ENCODE measurements around the gene ESYT3.
"Not testable (repeated sequence)": the region's sequence is repeated elsewhere in the genome, so short reads cannot be mapped to it uniquely, and the experiment has no call there.

Gene ESYT3

DNA sequence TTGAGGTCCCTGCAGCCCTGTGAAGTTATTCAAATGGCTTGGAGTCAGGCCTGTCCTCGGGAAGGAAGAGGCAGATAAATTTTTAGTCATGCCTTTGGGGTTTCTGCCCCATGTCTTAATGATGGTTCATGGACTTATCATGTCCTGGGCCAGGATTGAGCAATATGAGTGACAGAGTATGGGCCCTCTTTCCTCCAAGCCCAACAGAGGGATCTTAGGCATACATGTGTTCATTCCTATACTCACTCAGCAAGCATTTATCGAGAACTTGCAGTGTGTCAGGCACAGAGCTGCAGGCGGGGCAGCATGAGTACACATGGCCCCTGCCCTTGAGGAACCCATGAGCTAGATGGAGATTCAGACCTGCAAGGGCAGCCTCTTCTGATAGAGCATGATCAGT lies 6.2 kb downstream of the ESYT3 start:
- no peak for FAIRE-seq
- DNase-seq (ENCODE audit: insufficient read length, low spot score): no peak

DNA sequence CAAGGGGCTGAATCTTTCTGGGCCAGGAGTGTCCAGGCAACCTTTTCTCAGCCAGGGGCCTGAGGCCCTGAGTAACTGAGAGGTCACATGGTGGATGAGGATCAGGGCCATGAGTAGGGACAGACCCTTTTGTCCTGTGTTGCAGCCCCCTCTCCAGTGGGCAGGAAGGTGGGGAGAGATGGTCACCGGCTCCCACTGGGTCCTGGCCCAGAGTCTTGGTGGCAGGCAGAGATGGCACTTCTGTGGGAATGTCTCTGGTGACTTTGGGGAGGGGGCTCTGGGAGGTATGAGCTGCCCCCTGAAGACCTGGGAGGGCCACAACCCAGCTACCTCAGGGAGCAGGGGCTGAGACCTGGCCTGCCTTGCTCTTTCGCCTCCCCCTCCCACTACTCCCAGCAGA lies 6.8 kb downstream of the ESYT3 start:
- no peak for DNase-seq (ENCODE audit: insufficient read length, low spot score)
- no peak for FAIRE-seq

DNA sequence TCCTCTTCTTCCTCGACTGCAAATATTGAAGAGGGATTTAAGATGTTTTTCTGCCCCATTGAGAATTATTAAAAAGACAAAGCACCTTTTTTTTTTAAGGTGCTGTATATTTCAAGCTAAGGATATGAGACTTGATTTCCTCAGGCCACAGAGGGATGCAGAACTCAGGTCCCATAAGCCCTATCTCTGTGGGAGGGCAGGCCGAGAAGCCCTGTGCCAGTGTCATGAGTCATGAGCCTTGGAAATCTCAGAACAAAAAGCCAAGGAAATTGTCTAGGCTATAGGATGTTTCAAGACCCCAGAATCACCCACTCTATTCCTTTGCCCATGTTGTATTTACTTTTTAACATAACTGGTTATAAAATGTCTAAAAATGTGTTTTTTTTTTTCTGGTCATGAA lies 7.3 kb downstream of the ESYT3 start:
- DNase-seq (ENCODE audit: insufficient read length, low spot score) (no peak), FAIRE-seq (no peak)

DNA sequence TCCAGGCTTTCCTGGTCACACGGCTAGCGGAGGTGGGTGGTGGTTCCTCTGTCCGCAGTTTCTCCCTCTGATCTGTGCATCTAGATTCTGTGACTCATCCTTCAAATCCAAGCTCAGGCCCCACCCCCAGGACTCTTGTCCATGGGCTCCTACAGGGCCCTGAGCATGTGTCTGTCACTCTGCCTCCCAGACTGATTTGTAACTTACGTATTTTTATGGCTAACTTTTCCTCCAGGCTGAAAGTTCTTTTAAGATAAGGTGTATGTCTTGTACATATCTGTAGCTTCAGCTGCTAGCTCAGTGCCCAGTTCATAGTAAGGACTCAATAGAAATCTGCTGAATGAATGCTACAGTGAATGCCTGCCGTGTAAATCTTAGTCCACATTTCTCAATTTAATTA lies 8.0 kb downstream of the ESYT3 start:
- DNase-seq (ENCODE audit: insufficient read length, low spot score) (no peak), FAIRE-seq (no peak)

DNA sequence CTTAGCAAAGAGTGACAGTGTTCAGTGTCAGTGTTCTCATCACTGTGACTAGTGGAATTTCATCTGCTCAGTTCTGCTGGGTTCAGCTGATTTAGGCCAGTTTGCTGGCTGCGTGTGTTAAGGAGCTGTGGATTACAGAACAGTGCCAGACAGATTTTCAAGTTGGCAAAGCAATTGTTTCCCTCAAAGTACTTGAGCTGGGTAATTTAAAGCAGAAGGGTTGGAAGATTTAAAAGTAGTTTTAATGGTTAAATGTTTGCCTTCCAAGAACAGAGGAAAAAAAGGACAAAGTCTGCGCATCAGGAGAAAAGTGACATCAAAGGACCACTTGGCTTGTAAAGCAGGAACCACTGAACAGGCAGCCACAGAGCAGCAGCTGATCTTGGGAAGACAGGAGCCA lies 8.7 kb downstream of the ESYT3 start:
- DNase-seq (ENCODE audit: insufficient read length, low spot score) (no peak), FAIRE-seq (no peak)

DNA sequence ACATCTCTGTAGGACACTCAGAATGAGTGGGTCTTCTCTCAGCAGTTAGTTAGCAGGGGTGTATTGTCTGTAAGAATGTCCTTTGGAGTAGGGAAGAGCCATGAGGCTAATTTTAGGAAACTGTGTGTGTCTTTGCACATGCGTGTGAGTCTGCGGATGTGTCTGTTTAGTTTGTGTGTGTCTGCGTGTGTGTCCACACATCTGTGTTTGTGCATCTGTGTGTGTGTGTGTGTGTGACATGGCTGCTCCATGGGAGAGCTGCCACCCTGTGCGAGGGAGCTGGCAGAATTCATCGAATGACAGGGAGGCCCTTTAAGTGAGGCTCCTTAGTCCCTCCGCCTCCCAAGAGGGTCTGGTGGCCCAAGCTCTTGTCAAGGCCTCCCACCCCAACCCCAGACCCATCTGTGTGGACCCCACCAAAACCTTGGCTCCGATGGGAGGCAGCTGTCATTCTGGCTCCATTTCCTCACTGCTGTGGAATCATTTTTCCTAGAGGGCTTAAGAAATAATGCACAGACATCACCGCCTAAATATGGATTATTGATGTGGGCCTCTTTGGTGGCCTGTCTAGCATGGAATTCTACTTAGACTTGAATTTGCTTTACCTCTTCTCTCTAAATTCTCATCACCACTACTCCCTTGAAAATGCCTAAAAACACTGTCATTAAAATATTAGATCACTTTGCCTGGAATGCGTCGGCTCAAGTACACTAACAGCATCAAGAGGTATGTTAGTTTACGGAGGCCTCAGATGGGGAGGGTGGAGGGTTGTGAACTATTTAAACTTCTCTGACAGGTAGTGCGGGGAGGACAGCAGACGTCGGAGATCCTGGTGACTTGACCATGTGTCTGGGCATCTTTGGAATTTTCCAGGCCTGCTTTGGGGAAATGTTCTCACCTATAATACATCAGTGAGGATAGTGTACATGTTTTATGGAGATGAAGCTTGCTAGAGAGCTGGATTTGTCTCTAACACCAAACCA lies 9.4 kb downstream of the ESYT3 start:
- FAIRE-seq: no peak

DNA sequence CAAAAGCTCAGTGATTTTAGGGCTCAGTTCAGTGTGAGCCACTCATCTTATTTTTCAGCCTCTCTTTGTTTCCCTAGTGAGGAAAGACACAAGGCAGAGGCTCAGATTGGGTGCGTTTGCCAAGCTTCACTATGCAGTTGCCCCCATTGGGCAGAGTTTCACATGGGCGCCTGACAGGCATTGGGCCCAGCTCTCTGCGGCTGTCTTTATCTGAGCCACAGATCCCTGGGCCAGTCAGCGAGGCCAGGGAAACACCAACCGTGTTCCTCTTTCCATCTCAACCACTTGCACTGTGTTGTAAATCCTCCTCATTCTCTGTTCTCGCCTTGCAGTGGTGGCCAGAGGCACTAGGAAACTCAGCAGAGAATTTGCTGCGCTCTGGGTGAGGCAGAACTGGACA lies 10.8 kb downstream of the ESYT3 start:
- FAIRE-seq (no peak), DNase-seq (ENCODE audit: insufficient read length, low spot score) (no peak)

More for the DNA sequence above, 9.4 kb downstream of the ESYT3 start:
- DNase-seq (ENCODE audit: insufficient read length, low spot score): no peak

DNA sequence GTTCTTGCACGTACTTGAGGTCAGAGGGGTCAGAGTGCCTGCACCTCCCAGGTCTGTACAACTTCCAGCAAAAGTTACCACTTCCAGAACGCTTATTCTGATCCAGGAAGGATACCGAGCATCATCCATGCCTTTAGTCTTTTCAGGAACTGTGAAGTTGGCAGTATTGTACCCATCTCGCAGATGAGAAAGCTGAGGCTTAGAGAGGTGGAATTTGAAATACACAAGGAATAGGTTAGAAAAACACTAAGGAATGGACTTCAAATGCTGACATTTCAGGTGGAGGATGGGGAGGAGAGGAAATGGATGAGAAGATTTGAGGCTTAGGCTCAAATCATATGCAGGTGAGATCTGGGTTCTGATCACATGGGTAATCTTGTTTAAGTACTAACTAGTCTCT lies 11.2 kb downstream of the ESYT3 start:
- FAIRE-seq (no peak), DNase-seq (ENCODE audit: insufficient read length, low spot score) (no peak)

DNA sequence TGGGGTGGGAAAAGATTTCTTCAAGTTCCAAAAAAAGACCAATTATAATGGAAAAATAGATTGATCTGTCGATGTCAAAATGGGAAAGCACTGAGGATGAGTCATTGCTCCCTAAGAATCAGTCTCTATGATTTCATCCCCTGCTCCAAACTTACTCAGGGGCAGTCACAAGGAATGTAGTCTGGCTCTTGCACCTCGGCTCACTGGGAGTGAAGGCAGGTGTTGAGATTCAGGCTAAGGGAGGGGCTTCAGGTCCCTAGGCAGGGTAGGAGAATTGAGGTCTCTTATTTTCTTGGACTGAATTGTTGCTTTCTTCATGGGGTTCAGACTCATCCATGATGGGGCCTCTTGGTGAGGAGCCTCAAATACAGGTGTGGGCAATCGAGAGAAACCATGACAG lies 14.2 kb downstream of the ESYT3 start:
- FAIRE-seq (no peak), DNase-seq (ENCODE audit: insufficient read length, low spot score) (no peak)

DNA sequence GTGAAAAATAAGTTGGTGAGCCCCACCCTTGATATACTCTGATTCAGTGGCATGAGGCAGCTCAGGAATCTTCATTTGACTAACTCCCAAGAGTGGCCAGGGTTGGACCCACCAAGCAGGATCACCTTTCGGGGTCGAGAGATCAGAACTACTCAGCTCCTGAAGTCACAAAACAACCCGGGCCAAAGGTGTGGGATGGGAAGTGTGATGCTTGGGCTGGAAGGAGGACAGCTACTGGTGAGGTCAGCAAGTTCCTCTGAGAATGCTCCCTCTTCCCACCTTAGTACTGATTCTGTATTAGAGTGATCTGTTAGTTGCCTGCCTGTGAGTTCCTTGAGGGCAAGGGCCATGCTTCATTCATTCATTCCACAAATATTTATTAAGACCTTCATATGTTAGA lies 15.1 kb downstream of the ESYT3 start:
- DNase-seq (ENCODE audit: insufficient read length, low spot score): no peak
- FAIRE-seq: no peak

DNA sequence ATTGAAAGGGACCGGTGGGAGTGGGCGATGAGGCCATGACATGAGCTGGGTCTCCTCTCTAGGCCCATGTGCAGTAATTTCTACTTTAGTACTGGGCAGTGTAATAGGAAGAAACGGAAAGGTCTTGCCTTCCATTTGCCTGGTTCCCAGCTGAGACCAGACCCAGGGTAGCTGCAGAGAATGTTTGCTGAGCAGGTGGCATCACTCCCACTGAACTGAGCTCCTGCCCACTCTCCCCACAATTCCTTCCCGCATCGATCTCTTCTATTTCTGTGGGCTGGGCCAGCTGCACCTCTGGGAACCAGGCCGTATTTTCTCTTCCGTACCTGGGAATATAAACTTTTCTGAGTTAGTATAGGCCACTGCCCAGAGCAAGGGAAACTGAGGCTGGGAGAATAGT lies 15.8 kb downstream of the ESYT3 start:
- DNase-seq (ENCODE audit: insufficient read length, low spot score) (no peak), FAIRE-seq (no peak)

DNA sequence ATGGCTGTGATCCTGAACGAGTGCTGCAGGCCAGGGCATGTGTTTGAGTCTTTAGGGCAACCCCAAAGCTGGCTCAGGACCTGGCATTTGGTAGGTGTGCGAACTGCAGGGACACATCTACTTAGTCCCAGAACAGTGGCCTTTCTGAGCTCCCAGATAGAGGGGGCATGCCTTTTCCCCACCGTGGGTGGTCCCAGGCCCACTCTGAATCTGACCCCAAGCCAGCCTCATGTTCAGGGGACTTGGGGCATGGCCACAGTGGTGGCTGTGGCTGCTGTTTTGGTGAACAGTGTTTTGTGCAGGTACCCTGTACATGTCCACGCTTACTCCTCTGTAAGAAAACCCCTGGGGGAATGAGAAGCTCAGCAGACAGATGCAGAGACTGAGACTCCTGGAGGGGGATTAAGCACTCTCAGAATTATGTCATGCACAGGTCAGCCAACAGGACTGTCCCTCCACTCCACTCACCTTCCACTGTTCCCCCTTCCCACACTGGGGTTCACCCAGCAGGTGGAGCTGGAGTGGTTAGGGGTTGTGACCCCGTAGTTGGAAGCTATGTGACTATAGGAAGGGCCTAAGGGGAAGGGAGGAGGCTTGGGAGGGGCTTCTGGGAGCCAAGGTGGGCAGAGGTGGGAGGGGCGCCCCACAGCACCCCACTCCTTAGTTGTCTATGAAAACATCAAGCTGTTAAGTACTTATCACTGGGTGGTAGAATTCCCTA lies 16.4 kb downstream of the ESYT3 start:
- FAIRE-seq (no peak), DNase-seq (ENCODE audit: insufficient read length, low spot score) (no peak)

DNA sequence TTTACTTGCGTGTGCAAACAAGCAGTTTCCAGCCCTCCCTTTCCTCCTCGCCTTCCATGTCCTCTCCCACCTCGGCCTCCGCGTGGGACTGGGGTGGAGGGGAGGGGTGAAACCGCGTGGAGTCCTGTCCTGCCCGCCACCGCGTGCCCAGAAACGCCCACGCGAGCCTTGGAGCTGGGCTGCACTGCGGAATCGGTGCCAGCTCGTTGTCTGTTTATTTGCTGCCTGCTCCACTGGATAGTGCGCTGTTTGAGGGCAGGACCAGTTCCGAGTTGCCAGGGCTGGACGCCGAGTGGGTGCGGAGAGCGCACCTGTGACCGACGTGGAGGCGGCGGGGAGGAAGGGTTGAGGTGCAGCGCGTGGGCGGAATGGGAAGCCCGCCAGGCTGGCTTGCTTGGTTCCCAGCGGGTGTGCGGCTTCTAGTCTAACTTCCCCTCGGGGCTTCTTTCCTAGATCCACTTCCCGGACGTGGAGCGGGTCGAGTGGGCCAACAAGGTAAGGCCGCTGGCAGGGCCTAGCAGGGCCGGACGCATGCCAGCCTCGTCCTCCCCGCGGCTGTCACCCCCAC lies 17.3 kb downstream of the ESYT3 start:
- DNase-seq (ENCODE audit: insufficient read length, low spot score) (no peak), FAIRE-seq (no peak)

DNA sequence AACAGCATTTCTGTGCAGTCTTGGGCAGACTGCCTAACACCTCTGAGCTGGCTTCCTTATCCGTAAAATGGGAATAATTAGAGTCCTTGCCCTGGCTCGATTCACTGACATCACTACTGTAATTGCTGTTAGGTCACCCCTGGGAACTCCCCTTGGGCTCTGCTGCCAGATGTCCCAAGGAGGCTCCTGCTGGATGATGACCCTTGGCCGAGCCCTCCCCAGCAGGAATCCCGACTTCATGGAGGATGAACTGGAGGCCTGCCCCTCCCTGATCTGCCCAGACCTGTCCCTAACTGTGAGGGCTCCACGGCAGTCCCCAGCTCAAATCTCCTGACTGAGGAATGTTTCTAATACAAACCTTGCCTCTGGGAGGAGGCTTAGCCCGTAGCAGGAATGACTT lies 18.0 kb downstream of the ESYT3 start:
- FAIRE-seq: no peak

DNA sequence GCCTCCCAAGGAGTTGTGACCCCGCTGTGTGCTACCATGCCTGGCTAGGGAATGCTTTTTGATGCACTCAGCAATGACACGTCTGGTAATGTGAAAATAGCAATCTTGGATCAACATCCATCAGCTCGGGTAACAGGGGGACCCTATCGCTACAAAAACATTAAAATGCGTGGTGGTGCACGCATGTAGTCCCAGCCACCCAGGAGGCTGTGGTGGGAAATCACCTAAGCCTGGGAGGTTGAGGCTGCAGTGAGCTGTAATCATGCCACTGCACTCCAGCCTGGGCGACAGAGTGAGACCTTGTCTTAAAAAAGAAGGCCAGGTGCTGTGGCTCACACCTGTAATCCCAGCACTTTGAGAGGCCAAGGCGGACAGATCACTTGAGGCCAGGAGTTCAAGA lies 19.5 kb downstream of the ESYT3 start:
- FAIRE-seq; DNase-seq (ENCODE audit: insufficient read length, low spot score): not testable (repeated sequence)

More for the DNA sequence above, 18.0 kb downstream of the ESYT3 start:
- no peak for DNase-seq (ENCODE audit: insufficient read length, low spot score)

DNA sequence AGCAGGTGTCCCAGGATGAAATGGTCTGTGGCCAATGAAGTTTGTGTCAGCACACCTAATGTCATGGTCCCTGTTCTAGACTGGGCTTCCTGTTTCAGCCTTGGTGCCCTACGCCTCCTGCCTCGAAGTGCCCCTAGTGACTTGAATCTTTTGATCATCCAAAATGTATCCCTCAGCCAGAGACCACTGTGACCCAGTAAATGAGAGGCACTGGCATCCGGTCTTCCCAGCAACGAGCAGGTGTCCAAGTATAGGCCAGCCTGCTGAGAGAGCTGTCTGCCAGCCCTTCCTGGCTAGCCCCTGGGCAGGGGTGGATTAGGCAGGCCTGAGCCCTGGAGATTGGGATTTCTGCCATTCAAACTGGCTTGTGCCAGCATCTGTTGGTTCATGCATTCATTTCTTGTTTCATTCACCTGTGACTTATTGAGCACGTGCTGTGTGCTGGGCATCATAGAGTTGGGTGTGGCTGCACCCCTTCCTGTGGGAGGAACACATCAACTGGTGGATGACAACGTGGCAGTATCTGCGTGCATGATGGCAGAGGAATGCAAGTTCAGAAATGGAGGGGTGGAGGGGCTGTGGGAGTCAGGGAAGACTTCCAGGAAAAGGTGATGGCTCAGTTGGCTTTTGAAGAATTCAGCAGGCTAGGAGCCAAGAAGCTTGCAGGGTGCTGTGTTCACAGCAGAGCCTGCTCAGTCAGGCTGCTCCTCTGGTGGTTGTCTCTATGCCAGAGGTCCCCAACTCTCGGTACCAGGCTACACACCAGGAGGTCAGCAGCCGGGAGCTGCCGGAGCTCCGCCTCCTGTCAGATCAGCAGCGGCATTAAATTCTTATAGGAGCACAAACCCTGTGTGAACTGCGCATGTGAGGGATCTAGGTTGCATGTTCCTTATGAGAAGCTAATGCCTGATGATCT lies 21.6 kb downstream of the ESYT3 start:
- DNase-seq (ENCODE audit: insufficient read length, low spot score): no peak
- FAIRE-seq: no peak

DNA sequence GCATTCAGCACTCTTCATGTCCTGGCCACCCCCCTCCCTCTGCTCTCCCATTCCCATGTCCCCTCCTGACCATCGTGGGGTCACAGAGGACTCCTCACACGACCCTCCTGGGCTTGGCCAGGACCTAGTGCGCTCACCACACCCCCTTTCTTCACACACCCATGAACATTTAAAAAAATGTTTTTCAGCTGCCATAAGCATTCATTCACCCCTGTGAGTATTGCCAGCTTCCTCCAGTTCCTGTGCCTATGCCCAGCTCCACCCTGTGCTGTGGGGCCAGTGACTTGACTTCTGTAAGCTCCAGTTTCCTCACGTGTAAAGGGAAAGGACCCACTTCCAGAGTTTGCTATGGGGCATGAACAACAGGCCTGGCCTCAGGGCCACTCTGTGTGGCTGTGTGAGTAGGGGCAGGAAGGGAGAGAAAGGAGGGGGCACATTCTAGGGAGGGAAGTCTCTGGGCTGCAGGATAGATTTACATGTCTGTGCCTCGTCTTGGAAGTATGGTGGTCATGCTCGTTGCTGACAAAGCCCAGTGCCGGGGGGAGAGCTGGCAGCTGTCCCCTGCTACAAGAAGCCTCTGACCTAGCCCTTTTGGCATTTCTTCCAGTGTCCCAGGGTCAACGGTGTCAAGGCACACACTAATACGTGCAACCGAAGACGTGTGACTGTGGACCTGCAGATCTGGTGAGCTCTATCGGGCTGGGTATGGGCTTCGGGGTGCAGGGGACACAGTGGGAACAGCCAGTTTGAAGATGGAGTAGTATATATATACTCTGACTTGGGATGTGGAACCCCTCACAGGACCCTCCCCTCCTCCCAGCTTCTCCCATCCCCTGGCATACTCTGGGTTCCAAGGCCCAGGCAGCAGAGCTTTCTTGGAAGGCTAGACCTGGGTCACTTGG lies 22.8 kb downstream of the ESYT3 start:
- FAIRE-seq: no peak

DNA sequence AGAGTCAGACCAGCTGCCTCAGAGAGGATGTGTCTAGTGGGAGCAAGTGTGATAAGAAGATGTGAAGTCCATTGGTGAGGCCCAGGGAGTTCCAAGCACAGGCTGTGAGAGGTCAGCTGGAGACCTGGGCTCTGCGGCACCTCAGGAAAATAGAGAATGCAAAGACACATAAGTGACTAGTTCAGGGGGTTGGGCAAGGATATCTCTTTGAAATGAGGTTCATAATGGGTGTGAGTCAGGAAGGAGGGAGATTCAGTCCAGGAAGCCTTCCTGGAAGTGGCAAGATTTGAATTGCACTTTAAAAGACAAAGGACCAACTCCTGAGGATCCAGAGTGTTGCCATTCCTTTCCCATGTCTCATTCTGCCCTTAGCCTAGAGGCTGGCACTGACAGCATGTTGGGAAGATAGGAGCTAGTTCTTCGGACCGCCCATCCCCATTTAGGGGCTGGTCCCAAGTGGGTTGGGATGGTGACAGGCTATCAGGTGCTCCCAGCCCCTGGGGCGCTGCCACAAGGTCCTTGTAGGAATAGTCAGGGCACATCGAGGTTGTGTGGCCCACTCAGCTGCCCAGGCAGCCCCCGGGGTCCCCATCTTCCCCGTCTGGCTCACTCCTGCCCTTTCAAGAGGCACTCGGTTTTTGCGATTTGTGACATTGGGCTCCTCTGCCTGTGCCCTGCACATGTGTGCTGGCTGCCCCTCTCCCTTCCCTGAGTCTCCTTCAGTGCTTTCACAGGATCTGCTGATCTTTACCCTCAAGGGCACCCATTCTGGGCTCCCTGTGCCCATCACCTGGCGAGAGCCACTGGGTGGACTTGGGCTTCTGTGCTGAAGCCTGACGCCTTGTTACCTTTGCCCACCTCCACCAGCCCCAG lies 23.7 kb downstream of the ESYT3 start:
- FAIRE-seq (no peak), DNase-seq (ENCODE audit: insufficient read length, low spot score) (no peak)

More for the DNA sequence above, 22.8 kb downstream of the ESYT3 start:
- DNase-seq (ENCODE audit: insufficient read length, low spot score): no peak

Data from GM19239 (cell line).